NCI-H2081 (cell line): ENCODE results near the gene NBPF4.
"Not testable (repeated sequence)": the region's sequence is repeated elsewhere in the genome, so short reads cannot be mapped to it uniquely, and the experiment has no call there.

Experiments used
- DNase-seq, 2 experiments: peaks; one replicate each; lab custom pipeline; 2025; lab: John Stamatoyannopoulos, UW

Gene NBPF4, protein sequence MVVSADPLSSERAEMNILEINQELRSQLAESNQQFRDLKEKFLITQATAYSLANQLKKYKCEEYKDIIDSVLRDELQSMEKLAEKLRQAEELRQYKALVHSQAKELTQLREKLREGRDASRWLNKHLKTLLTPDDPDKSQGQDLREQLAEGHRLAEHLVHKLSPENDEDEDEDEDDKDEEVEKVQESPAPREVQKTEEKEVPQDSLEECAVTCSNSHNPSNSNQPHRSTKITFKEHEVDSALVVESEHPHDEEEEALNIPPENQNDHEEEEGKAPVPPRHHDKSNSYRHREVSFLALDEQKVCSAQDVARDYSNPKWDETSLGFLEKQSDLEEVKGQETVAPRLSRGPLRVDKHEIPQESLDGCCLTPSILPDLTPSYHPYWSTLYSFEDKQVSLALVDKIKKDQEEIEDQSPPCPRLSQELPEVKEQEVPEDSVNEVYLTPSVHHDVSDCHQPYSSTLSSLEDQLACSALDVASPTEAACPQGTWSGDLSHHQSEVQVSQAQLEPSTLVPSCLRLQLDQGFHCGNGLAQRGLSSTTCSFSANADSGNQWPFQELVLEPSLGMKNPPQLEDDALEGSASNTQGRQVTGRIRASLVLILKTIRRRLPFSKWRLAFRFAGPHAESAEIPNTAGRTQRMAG

DNA sequence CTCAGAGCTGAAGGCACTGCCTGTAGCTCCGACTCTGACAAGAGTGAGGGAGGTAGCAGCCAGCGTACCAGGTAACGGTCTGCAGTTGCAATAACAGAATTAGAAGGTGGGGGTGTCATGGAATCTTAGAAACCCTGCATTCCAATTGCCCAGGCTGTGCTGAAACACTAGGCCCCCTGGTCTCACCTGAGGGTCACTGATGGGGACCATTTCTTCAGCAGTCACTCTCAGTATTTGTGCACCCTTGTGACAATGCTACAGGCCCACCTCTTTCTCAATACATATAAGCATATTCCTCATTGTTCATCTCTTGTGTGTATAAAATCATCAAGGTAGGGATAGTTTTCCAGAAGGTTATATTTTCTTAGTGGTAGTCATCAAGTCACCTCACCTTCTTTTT is at the start of gene NBPF4:
Gene NBPF4 (minus strand): TSS at position 101 of the 400 bp plus-strand sequence. CDS start 315 bp downstream, outside the sequence.
- not testable (repeated sequence) for DNase-seq

DNA sequence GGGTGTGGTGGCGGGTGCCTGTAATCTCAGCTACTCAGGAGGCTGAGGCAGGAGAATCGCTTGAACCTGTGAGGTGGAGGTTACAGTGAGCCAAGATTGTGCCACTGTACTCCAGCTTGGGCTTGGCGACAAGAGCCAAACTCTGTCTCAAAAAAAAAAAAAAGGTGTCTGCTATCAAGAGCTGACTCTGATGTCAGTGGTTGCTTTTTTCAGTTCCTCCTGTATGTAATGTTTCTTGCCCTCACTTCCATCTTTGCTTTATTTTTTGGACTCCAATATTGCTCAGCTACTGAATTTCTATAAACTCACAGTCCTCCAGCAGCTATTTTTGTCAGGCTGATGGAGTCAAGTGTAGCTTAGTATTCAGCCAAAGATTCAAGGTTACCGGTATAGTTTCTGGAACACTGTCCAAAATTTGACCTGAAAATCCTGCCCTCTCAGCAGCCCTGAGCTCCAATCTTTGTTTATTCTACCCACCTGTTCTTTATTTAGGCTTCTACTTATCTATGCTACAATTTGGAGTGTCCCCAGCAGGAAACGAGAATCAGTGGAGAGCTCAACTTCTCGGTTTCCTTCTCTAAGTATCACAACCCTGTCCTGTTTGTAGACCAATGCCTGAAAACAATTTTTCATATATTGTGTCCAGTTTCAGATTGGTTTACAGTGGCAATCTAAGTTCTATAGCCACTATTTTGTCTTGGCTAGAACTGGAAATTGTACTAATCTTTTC is 38.8 kb upstream of the NBPF4 start:
- DNase-seq: not testable (repeated sequence)

DNA sequence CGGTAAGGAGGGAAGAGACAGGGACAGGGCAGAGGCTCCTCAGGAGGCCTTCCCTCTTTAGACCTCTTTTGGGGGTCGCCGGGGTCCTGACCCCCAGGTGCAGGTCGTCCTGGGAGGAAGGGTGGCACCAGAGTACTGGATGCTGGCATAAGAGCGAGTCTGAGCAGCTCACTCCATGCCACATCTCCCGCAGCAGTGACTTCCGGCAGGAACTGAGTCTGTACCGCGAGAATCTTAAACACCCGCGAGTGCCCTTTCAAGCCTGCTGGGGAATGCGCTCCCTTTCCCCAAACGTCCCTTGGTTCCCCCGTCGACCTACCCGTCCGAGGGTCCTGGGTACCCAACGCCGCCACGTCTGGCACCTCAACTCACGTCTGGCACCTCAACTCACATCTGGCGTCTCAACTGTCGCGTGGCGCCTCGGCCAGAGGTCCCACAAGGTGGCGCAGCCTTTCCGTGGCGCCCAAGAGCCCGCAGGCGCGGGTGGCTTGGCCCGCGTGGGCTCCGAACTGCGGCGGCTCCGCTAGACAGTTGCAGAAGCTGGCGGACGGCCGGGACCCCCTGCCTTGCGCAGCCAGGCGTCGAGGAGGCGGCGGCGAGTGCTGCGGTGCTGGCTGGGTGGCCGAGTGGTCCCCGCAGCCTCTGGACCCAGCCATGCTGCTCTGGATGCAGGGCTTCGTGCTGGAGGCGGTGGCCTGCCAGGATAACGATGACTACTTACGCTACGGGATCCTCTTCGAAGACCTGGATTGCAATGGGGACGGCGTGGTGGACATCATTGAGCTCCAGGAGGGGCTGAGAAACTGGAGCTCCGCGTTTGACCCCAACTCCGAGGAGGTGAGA is 28.8 kb upstream of the NBPF4 start:
- DNase-seq: not testable (repeated sequence)

DNA sequence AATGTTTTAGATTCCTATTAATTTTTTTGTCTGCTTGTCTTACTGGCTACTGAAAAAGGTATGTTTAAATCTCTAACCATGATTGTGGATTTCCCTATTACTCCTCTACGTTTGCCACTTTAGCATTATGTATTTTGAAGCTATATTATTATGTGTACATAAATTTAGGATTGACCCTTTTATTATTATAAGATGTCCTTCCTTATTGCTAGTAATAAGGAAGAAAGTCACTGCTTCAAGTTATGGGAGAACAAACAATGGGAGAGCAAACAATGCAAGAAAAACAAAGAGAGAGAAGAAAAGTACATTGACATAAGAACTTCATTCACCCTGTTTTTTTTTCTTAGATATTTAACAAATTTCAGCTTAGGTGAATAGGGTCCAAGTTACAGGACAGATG is 23.2 kb upstream of the NBPF4 start:
- not testable (repeated sequence) for DNase-seq

DNA sequence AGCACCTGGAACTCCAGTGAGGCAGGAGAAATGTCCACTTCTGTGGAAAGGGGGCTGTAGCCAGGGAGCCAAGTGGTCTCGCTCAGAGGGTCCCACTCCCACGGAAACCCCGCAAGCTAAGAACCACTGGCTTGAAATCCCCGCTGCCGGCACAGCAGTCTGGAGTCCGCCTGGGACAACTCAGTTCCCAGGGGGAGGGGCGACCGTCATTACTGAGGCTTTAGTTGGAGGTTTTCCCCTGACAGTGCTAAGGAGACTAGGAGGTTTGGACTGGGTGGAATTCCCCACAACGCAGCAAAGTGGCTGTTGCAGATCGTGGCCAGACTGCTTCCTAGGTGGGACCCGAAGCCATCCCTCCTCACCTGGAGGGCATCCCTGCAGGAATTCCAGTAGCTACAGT is 18.1 kb upstream of the NBPF4 start:
- not testable (repeated sequence) for DNase-seq

DNA sequence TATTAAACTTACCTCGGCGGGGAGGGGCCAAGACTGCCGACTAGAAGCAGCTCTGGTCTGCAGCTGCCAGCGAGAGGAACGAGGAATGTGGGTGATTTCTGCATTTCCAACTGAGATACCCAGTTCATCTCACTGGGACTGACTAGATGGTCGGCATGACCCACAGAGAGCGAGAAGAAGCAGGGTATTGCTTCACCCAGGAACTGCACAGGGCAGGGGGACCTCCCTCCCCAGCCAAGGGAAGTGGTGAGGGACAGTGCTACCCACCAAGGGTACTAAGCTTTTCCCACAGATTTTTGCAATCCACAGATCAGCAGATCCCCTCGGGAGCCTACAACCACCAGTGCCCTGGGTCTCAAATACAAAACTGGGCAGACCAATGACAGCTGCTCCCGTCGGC is 17.6 kb upstream of the NBPF4 start:
- DNase-seq: not testable (repeated sequence)

DNA sequence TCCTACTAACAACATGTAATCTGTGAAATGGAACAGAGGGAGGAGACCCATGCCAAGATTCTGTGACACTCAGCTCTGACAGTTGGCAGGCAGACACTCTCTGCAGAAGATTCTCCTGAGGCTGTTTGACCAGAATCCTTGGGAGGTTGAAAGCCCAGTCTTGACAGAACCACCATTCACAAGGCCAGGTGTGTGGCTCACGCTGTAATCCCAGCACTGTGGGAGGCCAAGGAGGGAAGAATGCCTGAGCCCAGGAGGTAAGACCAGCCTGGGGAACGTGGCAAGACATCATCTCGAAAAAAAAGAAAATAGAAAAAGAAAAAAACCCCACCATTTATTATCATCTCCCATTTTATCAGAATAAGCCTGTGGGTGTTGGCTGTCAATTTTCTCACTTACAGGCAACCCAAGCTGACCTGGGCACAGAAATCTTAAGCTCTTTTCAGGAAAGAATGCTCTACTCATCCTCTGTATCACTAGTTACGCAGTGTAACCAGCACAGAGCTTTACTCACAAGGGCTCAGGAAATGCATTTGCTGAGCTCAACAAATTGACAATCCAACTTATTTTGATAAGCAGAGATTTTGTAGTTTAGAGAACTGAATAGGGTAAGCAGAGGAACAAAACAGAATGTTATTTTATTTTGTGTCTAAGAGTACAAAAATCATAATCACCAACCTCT is 16.8 kb upstream of the NBPF4 start:
- DNase-seq: not testable (repeated sequence)

DNA sequence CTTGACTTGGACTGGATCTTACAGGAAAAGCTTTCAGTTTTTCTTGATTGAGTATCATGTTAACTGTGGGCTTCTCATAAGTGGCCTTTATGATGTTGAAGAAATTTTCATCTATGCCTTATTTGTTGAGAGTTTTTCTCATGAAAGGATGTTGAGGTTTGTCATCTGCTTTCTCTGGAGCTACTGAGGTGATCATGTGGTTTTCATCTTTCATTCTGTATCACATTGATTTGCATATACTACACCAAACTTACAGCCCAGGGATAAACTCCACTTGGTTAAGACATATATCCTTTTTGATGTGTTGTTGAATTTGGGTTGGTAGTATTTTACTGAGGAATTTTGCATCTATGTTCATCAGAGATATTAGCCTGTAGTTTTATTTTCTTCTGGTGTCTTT is 11.6 kb upstream of the NBPF4 start:
- not testable (repeated sequence) for DNase-seq

DNA sequence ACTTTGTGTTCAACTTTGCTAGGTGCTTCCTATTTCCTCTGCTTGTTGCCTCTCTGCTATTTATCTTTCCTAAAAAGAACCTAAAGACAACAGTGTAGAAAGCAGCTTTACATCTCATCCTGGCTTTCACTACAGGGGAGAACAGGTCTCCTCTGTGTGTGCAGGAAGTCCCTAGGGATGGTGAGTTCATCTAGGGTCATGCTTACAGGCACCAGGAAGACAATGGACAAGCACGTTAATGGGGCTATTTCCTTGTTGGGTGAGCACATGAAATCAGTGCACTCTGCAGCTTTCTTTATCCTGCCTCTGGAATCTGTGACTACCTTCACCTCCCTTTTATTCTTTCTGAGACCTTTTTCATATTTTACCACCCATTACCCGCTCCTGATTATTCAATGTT is 4.5 kb downstream of the NBPF4 start:
- not testable (repeated sequence) for DNase-seq

DNA sequence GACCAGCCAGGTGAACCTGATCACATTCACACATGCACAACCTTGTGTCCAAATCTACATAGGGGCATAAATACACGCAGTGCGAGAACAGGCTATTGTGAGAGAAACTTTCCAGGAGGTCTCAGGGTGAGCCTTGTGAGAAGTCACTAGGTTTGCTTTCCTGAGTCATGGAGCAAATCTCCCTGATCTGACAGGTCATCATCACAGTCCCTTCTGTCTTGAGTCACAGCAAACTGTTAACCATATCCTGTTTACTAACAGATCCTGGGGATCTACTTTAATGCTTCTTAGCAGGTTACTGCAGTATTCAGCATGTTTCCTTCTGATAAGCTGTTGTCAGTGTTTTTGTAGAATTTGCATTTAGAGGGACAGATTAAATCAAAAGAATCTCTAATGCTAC is 8.6 kb downstream of the NBPF4 start:
- DNase-seq: not testable (repeated sequence)

DNA sequence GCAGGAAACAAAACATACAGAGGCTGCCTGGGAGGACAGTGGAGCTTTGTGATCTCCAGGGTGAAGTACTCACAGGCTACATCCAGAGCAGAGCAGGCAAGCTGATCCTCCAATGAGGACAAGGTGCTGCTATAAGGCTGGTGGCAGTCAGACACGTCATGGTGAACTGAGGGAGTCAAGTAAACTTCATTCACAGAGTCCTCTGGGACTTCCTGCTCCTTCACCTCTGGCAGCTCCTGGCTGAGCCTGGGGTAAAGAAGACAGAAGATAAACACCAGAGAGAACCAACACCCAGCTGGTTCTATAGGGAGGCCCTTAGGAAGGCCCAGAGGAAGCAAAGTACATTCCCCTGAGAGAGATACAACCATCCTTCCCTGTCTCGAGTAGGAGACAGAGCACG is 11.7 kb downstream of the NBPF4 start:
- DNase-seq: not testable (repeated sequence)

DNA sequence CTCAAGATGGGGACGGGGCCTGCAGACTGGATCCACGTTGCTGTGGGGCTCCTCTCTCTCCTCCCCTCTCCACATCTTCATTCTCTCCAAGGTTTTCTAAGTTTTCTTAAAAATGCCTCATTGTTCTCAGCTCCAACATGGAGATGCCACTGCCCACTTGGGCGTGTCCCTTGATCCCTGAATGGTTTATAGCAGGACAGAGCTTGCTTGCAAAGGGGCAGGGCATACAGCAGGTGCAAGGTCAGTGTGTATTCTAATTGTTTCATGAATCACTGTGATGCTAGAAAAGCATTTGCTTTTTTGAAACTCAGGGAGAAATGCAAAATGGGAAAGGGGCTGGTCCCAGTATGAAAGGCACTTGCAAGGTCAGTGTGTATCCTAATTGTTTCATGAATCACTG is 13.9 kb downstream of the NBPF4 start:
- not testable (repeated sequence) for DNase-seq

DNA sequence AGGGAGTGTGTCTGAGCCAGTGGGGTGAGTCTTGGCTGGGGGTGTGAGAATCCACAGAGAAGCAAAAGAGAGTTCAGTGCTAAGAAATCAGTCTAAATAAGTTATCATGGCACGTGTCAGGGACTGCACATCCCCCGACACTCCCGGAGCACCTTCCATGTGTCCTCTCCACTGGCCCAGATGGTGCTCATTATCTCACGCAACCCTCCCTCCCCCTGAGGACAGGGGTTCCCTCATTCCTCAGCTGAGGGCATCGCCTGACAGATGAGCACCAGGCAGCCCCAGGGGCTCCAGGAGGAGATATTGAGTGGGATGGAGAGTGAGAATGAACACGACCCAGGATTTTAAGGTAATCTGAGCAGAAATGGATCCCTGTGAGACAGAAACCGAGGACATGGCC is 16.1 kb downstream of the NBPF4 start:
- DNase-seq: not testable (repeated sequence)

DNA sequence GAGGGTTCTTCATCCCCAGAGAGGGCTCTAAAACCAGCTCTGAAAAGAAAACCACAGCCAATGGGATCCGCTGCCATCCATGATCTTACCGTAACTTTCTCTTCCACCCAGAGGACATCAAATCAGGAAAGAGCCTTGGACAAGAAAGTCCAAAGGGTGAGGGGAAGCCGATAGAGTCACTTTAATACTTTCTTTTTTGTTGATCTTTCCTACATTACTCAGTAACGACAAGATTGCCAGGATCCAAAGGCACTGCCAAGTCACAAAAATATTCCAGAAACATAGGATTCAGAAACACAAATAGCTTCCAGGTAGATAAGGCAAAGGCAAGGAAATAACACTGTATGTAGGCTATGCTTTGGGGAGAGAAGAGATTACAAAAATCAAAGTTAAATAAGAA is 17.0 kb downstream of the NBPF4 start:
- DNase-seq: not testable (repeated sequence)

DNA sequence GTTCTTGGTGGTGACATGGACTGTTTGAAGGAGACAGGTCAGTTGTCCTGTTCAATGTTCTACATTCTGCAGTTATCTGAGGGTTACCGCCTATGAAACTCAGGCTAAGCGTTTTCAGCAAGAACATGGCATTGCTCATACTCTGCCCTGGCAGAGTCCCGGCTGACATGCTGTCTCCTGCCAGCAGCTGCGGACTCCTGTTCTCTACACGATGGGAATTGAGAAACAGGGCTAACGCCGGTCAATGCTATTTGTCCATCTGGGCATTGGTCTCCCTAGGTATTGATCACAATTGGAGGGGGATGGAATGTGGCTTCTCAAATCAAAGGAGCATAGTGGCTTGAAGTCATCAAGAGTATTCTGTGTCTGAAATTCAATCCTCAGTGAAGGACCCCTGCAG is 20.6 kb downstream of the NBPF4 start:
- DNase-seq: not testable (repeated sequence)

DNA sequence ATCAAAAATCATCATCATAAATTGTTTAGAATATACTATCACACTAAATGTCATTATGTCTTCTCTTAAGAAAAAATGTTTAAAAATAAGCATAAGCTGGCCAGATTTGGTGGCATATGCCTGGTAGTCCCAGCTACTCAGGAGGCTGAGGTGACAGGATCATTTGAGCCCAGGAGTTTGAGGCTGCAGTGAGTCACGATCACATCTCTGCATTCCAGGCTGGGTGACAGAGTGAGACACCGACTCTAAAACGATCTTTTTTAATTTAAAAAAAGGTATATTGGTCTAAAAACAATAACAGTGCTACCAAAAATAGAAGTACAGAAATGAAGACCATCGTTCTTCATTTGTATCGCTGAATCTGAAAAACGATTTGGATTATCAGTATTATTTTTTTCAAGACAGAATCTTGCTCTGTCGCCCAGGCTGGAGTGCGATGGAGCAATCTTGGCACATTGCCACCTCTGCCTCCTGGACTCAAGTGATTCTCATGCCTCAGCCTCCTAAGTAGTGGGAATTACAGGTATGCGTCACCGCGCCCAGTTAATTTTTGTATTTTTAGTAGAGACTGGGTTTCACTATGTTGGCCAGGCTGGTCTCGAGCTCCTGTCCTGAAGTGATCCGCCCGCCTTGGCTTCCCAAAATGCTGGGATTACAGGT is 26.2 kb downstream of the NBPF4 start:
- not testable (repeated sequence) for DNase-seq

DNA sequence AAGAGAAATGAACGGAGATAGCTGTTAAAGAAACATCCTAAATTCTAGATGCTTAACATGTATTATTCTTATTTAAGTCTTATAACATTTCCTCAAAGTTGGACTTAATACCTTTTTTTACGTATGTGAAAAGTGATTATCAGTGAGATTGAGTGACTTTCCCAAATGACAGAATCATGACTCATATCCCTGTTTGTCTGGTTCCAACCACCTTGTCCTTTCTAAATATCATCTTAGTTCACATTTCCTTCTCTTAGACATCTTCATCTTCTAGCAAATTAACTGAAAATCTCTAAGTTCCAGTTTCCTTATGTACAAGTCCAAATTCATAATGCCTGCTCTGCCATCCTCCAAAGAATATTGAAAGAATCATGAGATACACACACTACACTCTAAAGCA is 26.9 kb downstream of the NBPF4 start:
- DNase-seq: not testable (repeated sequence)

DNA sequence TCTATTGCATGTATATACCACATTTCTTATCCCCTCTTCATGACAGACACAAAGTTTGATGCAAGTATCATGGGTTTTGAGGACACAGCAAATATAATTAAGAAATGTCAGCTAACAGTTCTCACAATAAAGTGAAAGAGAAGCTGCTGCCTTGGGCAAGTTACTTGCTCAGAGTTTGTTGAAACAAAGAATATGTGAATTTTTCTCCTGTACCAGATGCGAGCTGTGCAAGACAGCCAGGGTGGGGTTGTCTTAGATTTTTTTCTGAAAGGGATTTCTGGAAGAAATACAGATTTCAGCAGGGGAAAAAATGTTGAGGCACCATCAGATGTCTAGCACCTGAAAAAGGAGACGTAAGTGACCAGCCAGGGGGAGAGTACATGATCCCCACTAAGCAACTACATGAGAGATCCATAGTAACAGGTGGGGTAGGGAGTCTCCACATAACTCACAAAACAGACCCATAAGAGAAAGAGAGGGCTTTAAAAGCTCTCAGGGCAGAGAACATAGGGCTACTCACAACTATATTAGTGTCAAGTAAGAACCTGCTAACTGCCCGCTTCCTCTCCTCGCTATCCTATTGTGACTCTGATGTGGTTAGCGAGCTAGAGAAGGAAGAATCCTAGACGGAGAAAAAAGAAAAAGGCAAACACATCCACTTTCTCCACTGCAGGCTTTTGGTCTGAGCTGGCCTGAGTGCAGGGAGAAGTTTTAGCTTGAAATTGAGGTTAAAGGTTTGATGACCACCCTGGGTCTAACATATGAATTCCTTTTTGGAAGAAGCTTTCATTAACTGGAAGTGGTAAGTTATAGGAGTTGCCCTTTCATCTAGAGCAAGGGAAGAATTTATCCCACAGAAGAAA is 27.6 kb downstream of the NBPF4 start:
- not testable (repeated sequence) for DNase-seq

DNA sequence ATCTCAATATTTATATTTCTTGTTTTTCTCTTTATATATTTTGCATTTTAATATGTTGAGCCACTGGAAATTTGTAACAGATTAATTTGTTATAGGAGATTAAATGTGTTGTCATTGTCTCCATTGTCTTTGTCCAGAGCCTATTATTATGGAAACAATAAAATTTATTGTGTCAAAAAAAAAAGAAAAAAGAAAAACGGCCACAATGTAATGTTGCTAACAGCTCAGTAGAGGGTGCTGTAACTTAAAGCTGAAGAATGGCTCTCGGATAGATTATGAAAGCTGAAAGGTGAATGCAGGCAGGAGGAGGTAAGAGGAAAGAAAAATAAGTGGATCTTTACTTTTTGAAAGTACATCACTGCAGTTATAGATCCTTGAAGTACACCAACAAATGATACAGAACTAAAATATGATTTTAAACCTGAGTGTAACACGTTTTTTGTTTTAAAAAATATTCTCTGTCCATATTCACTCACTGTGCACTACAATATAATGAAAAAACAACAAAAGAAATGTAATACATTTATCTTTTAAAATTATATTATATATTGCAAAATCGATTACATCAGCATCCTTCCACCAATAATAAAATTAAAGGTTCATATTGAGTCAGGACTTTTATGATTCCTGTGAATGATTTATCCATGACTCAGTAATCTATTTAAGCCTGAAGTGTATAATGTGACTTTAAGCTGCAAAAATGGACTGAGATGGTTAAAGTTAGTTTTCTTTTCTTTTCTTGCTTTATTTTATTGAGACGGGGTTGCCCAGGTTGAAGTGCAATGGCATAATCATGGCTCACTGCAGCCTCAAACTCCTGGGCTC is 29.0 kb downstream of the NBPF4 start:
- DNase-seq: peak in 1 of 2 experiments; percentile 12
